ACHN (cell line): ENCODE data around the gene GUK1.

ENCODE experiments used
- DNase-seq: peaks from one replicate; pipeline ENCODE4 v3.0.0-alpha.2; 2015
- in situ Hi-C: cut with HindIII; loops from 2 replicates; pipeline ENCODE4 v1.10.0; 2017; ENCODE audit warnings: low sequenced_read_pairs, low pct_ligation_motif_present, low pct_unique_long_range_greater_than_20kb

Gene GUK1

GRCh38 chr1:228146417-228147150, 6.5 kb downstream of the GUK1 start:
- no peak for DNase-seq
- in situ Hi-C loops = no loop called here

- in situ Hi-C loops = no loop called here
- DNase-seq = no peak
Measured at GRCh38 chr1:228147151-228147693, 7.1 kb downstream of the GUK1 start.

GRCh38 chr1:228147768-228148167, 7.7 kb downstream of the GUK1 start:
- in situ Hi-C loops = no loop called here
- DNase-seq = no peak

- DNase-seq = no peak
- in situ Hi-C loops = no loop called here
Measured at GRCh38 chr1:228148196-228148861, 8.2 kb downstream of the GUK1 start.

- no peak for DNase-seq
- in situ Hi-C loops = no loop called here
Measured at GRCh38 chr1:228148935-228149405, 8.9 kb downstream of the GUK1 start.

- in situ Hi-C loops = no loop called here
- DNase-seq = no peak
Measured at GRCh38 chr1:228149406-228150119, 9.5 kb downstream of the GUK1 start, which contains the start of gene GJC2. TSS of gene GJC2 (plus strand) at chr1:228149930. CDS start at chr1:228157759, 7,829 bp downstream.

- in situ Hi-C loops = no loop called here
- no peak for DNase-seq
Measured at GRCh38 chr1:228150120-228150460, 10.0 kb downstream of the GUK1 start.

- DNase-seq = peak; percentile 8
Measured at GRCh38 chr1:228150461-228151179, 10.5 kb downstream of the GUK1 start.

GRCh38 chr1:228151180-228151925, 11.3 kb downstream of the GUK1 start:
- in situ Hi-C loops = no loop called here
- no peak for DNase-seq

More at GRCh38 chr1:228150461-228151179, 10.5 kb downstream of the GUK1 start:
- in situ Hi-C loops = no loop called here

GRCh38 chr1:228152097-228152917, 12.2 kb downstream of the GUK1 start:
- in situ Hi-C loops = no loop called here
- DNase-seq = no peak

- in situ Hi-C loops = no loop called here
- DNase-seq = no peak
Measured at GRCh38 chr1:228152918-228153258, 12.8 kb downstream of the GUK1 start.

GRCh38 chr1:228154021-228154669, 14.1 kb downstream of the GUK1 start:
- in situ Hi-C loops = no loop called here

GRCh38 chr1:228154670-228155571, 14.8 kb downstream of the GUK1 start:
- in situ Hi-C loops = no loop called here
- no peak for DNase-seq

More at GRCh38 chr1:228154021-228154669, 14.1 kb downstream of the GUK1 start:
- DNase-seq = no peak

- in situ Hi-C loops = no loop called here
- DNase-seq = no peak
Measured at GRCh38 chr1:228155596-228156514, 15.8 kb downstream of the GUK1 start.

GRCh38 chr1:228156515-228156881, 16.4 kb downstream of the GUK1 start:
- DNase-seq = no peak
- in situ Hi-C loops = no loop called here
